GM19452 (cell line): ENCODE measurements around the gene UGT1A8.

Source experiments
- ATAC-seq: cut with Tn5 transposase; IDR thresholded peaks from one replicate; pipeline ENCODE4 v1.9.1; 2021; ENCODE audit not compliant: unreplicated experiment

Gene UGT1A8

DNA sequence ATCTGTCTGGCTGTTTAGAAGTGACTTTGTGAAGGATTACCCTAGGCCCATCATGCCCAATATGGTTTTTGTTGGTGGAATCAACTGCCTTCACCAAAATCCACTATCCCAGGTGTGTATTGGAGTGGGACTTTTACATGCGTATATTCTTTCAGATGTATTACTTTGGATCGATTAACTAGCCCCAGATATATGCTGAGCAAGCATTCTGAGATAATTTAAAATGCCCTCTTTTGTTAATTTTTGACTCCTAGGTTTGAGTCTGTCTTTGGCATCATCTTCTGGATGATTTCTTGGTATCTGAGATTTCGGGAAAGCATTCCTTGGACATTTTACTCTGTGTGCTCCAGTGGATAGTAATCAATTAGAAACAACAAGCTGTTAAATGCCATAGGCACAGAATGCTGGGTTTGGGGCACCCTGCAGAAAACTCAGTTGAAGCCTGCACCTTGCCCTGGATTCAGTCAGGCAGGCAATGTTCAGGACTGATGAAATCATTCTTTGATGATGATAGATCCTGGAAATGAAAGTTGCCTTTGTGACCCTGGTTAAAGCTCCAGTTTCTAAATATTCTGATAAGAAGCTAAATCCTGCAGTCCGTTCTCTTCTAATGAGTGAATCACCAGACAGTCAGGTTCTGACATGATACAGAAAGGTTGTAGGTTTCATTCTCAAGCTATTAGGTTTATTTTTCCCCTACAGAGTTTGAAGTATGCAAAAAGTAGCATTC is 143.8 kb downstream of the UGT1A8 start:
- ATAC-seq = no peak

DNA sequence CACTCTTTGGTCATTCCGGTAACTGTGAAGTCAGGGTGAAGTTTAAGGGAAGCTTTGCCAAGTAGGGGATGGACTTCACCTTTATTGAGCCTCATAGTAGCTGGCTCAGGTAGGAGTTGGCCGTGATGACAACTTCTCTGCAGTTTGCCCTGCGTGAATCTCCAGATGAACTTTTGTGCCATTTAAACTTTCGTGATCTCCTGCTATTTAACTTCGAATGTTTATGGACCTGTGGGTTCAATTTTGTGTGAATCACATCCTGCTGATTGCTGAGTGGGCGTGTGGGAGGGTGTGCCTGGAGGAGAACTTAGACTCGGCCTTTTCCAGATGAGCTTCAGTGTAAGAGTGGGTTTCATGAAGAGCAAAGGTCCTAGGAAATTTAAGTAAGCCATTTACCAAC is 146.8 kb downstream of the UGT1A8 start:
- no peak for ATAC-seq

DNA sequence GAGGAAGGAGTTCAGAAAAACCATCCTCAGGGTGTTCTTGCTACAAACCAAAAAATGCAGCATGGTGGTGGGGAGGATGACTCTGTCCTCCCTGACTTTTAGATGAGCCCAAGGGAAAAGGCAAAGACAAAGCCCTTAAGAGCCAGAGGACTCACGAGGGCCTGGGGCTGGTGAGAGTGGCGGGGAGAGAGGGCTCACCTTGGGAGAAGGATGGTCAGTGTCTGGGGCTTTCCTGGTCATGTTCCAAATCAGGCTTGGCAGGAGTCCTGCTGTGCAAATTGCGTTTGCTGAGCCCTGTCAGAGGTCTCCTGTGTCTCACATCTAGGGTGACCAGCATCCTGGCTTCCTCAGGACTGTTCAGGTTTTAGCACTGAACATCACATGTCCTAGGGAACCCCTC is 147.3 kb downstream of the UGT1A8 start:
- no peak for ATAC-seq

DNA sequence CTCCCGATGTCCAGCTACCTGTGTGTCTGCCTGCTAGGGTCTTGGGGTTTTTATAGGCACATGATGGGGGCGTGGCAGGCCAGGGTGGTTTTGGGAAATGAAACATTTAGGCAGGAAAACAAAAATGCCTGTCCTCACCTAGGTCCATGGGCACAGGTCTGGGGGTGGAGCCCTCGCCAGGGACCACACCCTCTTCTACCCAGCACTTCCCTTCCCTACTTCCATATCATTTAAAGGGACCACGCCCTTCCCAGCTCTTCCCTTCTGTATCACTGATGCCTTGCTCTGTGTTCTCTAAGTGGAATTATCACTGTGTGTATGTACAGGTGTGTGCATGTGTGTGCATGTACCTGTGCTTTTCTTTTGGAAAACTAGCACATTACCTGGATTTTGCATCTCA is 149.0 kb downstream of the UGT1A8 start:
- ATAC-seq = no peak

DNA sequence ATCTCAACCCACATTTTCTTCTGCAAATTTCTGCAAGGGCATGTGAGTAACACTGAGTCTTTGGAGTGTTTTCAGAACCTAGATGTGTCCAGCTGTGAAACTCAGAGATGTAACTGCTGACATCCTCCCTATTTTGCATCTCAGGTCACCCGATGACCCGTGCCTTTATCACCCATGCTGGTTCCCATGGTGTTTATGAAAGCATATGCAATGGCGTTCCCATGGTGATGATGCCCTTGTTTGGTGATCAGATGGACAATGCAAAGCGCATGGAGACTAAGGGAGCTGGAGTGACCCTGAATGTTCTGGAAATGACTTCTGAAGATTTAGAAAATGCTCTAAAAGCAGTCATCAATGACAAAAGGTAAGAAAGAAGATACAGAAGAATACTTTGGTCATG is 150.6 kb downstream of the UGT1A8 start:
- ATAC-seq = no peak

DNA sequence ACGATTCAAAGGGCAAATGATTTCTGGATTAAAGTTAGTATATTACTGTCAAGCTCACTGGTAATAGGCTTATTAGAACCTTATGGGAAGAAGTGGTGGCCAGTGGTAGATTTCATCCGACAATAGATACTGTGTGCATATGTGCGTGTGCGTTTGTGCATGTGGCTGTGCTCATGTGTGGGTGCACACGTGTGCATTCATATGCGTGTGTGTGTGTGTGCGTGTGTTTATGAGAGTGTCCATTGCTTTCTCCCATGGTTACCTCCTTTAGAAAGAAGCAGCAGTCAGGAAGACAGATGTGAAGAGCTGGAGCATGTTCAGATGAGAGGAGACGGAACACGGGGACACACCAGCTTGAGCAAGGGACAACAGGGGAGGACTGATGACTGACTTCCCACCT is 151.8 kb downstream of the UGT1A8 start:
- ATAC-seq = no peak

DNA sequence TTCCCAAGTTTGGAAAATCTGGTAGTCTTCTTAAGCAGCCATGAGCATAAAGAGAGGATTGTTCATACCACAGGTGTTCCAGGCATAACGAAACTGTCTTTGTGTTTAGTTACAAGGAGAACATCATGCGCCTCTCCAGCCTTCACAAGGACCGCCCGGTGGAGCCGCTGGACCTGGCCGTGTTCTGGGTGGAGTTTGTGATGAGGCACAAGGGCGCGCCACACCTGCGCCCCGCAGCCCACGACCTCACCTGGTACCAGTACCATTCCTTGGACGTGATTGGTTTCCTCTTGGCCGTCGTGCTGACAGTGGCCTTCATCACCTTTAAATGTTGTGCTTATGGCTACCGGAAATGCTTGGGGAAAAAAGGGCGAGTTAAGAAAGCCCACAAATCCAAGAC is 154.7 kb downstream of the UGT1A8 start:
- ATAC-seq = no peak

DNA sequence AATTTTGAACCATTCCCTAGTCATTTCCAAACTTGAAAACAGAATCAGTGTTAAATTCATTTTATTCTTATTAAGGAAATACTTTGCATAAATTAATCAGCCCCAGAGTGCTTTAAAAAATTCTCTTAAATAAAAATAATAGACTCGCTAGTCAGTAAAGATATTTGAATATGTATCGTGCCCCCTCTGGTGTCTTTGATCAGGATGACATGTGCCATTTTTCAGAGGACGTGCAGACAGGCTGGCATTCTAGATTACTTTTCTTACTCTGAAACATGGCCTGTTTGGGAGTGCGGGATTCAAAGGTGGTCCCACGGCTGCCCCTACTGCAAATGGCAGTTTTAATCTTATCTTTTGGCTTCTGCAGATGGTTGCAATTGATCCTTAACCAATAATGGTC is 155.2 kb downstream of the UGT1A8 start:
- ATAC-seq = no peak

DNA sequence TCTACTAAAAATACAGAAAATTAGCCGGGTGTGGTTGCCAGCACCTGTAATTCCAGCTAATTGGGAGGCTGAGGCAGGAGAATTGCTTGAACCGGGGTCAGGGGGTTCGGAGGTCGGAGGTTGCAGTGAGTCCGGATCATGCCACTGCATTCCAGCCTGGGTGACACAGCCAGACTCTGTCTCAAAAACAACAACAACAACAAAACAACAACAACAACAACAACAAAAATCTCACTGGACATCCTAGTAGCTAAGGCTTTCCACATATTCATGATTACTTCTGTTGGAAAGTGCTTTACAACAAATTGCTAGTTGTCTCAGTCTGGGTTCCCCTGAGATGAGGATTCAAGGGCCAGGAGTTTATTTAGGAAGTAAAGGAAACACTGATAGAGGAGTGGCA is 156.4 kb downstream of the UGT1A8 start:
- ATAC-seq = no peak

DNA sequence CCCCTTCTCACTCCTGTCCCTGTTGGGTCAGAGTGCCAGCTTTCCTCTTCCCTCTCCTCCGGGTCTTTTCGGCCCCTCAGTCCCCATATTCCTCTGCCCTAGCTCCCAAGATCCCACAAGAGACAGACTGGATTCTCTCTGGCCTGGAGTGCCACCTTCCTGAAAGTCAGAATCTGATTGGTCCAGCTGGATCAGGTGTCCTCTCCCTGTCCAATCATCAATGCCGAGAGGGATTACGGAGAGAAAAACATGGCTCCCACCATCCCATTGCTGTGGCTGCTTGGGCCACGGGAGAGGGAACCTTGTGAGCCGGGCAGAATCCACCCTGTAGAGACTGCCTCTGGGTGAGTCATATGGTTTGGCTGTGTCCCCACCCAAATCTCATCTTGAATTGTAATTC is 158.0 kb downstream of the UGT1A8 start:
- no peak for ATAC-seq

DNA sequence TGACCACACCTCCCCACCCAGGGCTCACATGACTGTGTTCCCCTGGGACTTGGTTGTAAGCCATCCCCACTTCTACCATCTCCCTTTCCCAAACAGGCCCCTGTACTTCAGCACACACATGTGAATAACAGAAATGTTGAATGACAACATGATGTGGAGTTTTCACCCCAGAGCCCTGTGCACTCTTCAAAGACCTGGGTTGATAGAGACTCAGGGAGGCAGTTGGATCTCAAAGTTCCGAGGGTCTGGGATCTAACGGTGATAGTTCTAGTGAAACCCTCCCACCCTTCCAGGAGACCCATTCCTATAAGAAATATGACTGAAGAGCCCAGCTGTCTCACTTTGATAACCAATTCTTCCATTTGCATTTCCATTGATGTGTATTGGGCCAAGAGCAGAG is 160.6 kb downstream of the UGT1A8 start, which contains the start of gene MROH2A:
TSS of gene MROH2A (plus strand) at position 301 of the 400 bp plus-strand sequence. CDS start 1,029 bp downstream, outside the sequence.
- no peak for ATAC-seq

DNA sequence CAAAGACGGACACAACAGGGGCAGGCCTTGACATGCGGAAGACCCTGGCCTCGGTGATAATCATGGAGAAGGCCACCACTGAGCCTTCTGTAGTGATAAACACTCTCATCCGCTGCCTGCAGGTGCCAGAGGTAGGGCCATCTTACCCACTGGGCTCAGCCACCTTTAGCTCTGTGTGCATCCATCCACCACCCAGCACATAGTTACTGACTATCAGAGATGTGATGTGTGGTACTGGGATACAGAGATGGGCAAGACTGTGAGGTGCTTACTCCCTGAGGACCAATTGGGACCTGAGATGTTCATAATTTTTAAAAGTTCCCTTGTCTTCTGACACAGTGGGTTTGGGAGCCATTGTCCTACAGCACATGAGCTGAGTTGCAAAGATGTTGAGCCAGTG is 162.3 kb downstream of the UGT1A8 start:
- ATAC-seq = no peak

DNA sequence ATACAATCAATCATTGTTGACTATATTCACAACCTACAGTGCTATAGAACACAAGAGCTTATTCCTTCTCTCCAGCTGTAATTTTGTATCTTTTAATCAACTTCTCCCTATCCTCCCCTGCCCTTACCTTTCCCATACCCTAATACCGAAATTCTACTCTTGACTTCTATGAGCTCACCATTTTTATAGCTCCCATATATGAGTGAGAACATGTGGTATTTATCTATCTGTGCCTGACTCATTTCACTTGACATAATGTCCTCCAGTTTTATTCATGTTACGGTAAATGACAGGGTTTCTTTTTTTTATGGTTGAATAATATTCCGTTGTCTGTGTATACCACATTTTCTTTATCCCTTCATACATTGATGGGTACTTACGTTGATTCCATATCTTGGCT is 163.3 kb downstream of the UGT1A8 start:
- ATAC-seq = no peak

DNA sequence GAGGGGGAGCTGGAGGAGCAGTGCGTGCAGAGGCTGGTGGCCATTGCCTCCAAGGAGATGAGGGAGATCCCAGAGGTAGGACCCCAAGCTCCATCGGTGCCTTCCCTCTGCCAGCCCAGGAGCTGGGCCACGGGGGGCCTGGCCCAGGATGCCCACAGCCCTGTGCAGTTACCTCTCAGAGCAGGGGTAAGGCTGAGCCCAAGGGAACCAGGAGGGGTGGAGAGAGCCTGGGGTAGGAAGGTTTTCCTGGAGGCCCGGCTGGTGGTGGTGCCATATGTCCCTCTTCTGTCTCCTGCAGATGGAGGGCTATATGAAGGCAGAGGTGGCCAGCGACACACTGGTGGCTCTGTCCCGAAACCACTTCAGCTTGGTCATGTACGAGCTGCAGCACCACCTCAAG is 172.1 kb downstream of the UGT1A8 start:
- no peak for ATAC-seq

DNA sequence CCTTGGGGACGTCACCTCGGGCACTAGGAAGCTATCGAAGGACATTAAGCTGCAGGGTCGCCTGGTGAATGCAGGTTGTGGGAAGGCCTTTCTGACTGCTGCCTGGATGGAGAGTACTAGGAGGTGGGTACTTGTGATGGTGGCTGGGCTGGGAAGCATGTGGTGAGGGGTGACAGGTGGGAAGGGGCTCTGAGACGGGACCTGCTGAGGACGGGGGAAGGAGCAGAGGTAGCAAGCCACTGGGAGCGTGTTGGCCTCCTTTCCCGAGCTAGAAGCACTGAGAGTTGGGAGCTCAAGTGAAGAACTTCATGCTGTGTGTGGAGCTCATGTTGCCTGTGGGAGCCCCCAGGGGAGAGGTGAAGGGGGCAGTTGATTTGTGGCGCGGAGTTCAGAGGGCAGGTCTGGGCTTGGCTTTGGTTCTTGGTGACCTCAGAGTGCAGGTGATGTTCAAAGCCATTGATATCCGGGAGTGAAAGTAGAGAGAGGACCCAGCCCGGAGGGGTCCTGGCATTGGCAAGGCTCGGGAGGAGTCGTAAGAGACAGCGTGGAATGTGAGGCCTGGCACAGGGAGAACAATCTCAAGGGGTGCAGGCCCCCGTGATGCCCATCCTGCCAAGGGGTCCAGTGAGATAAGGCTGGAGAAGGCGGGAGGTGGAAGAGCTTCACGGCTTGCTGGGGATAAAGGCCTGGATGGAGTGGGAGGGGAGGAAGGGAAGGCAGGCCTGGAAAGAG is 173.9 kb downstream of the UGT1A8 start:
- ATAC-seq = no peak

DNA sequence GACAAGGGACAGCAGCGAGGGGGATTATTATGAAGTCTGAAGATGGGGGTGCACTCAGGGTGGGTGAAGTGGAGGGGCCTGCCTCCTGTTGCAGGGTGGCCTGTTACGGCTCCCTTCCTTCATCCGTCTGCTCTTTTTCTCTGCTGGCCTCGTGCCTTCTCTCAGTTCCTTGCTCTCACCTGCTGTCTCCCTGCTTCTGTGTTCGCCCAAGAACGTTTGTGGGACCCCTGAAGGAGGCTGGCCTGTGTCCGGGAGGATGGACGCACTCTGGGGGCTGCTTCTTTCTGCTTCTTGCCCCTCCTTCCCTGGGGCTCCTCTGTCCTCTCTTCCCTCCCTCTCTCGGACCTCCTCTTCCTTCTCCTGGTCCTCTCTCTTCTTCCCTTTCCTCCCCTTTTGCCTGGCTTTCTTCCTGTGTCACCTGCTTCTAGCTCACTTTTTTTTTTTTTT is 174.5 kb downstream of the UGT1A8 start:
- ATAC-seq = no peak

DNA sequence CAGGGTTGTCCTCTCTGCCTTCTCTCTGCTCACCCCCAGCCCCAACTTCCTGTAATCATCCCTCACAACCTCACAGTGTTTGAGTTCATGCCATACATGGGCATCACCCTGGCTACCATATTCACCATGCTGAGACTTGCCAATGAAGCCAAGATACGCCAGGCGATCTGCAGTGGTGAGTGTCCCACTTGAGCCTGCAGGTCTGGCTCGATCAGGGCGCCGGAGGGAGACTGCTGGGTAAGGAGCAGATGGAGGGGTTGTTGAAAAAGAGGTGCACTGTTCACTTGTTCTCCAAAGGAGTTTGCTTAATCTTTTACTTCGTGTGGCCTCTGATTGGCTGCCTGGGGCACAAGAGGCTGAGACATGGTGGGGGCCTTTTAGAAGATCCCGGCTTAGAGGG is 175.3 kb downstream of the UGT1A8 start:
- no peak for ATAC-seq

DNA sequence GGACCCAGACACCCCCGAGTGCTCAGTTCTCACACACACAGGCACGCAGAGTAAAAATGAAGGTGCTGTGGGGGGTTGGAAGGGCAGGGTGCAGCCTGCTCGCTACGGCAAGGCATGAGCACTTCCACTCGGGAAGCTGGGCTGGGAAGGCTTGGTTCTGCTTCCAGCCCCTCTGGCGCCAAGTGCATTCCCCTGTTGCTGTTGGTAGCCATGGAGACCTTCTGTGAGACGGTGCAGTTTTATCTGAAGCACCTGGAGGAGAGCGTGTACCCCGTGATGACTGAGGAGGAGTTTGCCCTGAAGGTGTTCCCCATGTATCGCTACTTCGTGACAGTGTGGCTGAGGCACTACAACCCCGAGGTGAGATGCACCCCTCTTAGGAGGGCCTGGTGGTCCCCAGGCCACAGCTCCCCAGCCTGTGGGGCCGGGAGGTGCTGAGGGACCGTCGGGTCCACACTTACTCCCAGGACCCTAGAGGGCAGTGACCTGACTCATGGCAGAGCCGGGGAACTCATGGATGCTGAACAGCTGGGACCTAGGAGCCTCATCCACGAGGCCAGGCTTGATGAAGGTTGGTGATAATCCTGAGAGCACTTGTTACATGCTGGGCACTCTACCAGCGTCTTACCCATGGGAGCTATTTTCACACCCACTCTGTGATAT is 176.2 kb downstream of the UGT1A8 start:
- ATAC-seq = no peak

DNA sequence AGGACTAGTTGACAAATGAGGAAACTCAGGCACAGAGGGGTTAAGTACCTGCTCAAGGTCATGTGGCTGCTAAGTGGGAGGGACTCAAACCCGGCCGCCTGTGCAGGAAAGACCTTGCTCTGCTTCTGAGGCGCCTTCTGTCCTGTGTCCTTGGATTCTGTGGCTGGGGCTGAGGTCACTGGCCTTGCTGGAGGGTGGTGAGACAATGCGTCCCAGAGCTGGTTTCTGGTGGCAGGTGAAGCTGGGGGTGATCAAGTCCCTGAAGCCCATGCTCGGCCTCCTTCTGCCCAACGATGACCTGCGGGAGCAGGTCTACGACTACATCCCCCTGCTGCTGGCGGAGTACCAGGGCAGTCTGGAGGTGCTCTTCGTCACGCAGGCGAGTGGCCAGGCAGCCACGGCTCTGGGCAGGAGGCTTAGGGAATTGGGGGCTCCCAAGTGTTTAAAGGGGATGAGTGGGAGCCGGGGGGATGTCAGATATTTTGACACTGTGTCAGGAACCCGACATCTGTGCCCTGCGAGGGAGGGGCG is 176.8 kb downstream of the UGT1A8 start:
- no peak for ATAC-seq

DNA sequence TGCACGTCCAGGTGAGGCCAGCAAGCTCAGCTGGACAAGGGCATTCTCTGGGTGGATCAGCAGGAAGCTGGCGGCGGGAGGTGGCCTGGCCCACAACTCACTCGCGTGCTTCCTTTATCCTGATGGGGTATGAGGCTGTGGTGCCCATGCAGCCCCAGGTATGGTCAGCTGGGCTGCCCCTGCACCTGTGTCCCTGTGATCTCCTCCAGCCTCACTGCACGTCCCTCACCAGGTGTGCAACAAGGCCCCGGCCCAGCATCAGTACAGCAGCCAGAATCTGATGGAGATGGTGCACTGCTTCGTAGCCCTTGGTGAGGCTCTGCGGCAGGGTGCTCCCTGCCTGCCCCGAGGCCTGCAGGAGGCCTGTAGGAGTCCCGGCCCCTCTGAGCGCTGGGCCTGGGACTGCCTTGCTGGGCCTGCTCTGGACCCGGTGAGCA is 178.3 kb downstream of the UGT1A8 start:
- ATAC-seq = no peak

DNA sequence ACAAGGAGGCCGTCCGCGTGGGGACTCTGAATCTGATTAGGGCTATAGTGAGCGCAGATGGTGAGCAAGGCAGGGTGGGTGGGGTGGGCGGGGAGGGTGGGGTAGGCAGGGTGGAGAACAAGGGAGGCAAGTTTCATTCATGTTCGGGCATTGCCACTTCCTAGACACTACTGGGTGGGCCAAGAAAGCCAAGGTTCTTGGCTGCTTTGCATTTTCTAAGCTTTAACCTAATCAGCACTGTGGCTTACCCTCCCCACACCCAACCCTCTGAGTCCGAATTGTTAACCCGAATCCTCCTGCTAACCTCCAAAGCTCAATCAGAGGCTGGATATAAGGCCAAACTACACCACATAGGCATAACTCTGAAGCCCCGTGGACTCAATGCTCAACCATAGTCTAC is 178.8 kb downstream of the UGT1A8 start:
- no peak for ATAC-seq
